ENCODE measurements around the gene LAMA5. TPM values are rescaled to one million over a fixed set of nuclear protein-coding genes. Genes with fewer than 3 reads are reported as not detected.

Gene LAMA5
- polyA plus RNA-seq, 1 donor (not counting 4 experiments of a cell fraction or from before 2014, with no cell fraction given), result 8.7 TPM

- dilution Hi-C loops (cut with MboI; ENCODE audit: extremely low pct_ligation_motif_present, low sequenced_read_pairs), result no loop called here
- Histone ChIP-seq H3K36me3 (ENCODE audit: control insufficient read depth in 2 of 2, extremely low read depth in 1 of 2, insufficient read depth in 2 of 2, low read length in 2 of 2) (peaks cover 37 to 47% of the 10 kb centered on the region in 2 experiments), H3K79me2 (ENCODE audit: control insufficient read depth, insufficient read depth, low read length) (peaks cover 4% of the 10 kb centered on the region), H3K4me1 (ENCODE audit: control insufficient read depth, extremely low read depth, insufficient read depth, low read length) (peaks cover 24% of the 10 kb centered on the region), H3K9ac (ENCODE audit: control insufficient read depth, extremely low read depth, insufficient read depth, low read length) (no peak overlapping the region), H3K27ac (ENCODE audit: control insufficient read depth, insufficient read depth, low read length) (no peak overlapping the region), H3K9me1 (ENCODE audit: control insufficient read depth, extremely low read depth, insufficient read depth, low read length) (no peaks in the 10 kb centered on the region), H4K20me1 (ENCODE audit: control insufficient read depth, extremely low read depth, insufficient read depth, low read length) (no peaks in the 10 kb centered on the region), H3K9me3 (ENCODE audit: control insufficient read depth, low read depth, low read length) (no peaks in the 10 kb centered on the region), H2AFZ (ENCODE audit: control insufficient read depth, low read length) (no peak overlapping the region), H3K27me3 (ENCODE audit: control insufficient read depth, extremely low read depth, insufficient read depth, low read length) (no peaks in the 10 kb centered on the region), H3K4me3 (ENCODE audit: control insufficient read depth in 2 of 3, extremely low read depth in 1 of 3, insufficient read depth in 2 of 3, low read depth in 1 of 3, low read length in 3 of 3) (no peak overlapping the region), H3K4me2 (ENCODE audit: control insufficient read depth, extremely low read depth, insufficient read depth, low read depth, low read length) (no peak overlapping the region)
- DNase-seq (ENCODE audit: low read depth, low spot score) (no peak), FAIRE-seq (no peak)
- TF ChIP-seq, protein P1, sequence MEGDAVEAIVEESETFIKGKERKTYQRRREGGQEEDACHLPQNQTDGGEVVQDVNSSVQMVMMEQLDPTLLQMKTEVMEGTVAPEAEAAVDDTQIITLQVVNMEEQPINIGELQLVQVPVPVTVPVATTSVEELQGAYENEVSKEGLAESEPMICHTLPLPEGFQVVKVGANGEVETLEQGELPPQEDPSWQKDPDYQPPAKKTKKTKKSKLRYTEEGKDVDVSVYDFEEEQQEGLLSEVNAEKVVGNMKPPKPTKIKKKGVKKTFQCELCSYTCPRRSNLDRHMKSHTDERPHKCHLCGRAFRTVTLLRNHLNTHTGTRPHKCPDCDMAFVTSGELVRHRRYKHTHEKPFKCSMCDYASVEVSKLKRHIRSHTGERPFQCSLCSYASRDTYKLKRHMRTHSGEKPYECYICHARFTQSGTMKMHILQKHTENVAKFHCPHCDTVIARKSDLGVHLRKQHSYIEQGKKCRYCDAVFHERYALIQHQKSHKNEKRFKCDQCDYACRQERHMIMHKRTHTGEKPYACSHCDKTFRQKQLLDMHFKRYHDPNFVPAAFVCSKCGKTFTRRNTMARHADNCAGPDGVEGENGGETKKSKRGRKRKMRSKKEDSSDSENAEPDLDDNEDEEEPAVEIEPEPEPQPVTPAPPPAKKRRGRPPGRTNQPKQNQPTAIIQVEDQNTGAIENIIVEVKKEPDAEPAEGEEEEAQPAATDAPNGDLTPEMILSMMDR (optimal IDR thresholded peaks at IDR 0.05 in 1 of 3, IDR thresholded peaks at IDR 0.05 in 1 of 3, conservative IDR thresholded peaks at IDR 0.05 in 1 of 3; ENCODE audit: extremely low read depth in 1 of 3, insufficient read depth in 2 of 3, low read length in 3 of 3), result no peak
- TF ChIP-seq EZH2 (IDR thresholded peaks at IDR 0.05; ENCODE audit: low read length), result no peak
Observed at GRCh38 chr20:62347151-62347404, 20.0 kb downstream of the LAMA5 start.

- Histone ChIP-seq H3K4me3 (ENCODE audit: control insufficient read depth in 2 of 3, extremely low read depth in 1 of 3, insufficient read depth in 2 of 3, low read depth in 1 of 3, low read length in 3 of 3) (no peak overlapping the region), H3K9ac (ENCODE audit: control insufficient read depth, extremely low read depth, insufficient read depth, low read length) (no peak overlapping the region), H4K20me1 (ENCODE audit: control insufficient read depth, extremely low read depth, insufficient read depth, low read length) (no peaks in the 10 kb centered on the region), H3K4me2 (ENCODE audit: control insufficient read depth, extremely low read depth, insufficient read depth, low read depth, low read length) (no peak overlapping the region), H3K79me2 (ENCODE audit: control insufficient read depth, insufficient read depth, low read length) (peaks cover 4% of the 10 kb centered on the region), H3K9me3 (ENCODE audit: control insufficient read depth, low read depth, low read length) (no peaks in the 10 kb centered on the region), H3K4me1 (ENCODE audit: control insufficient read depth, extremely low read depth, insufficient read depth, low read length) (peaks cover 20% of the 10 kb centered on the region), H2AFZ (ENCODE audit: control insufficient read depth, low read length) (no peak overlapping the region), H3K27me3 (ENCODE audit: control insufficient read depth, extremely low read depth, insufficient read depth, low read length) (no peaks in the 10 kb centered on the region), H3K36me3 (ENCODE audit: control insufficient read depth in 2 of 2, extremely low read depth in 1 of 2, insufficient read depth in 2 of 2, low read length in 2 of 2) (peaks cover 35 to 44% of the 10 kb centered on the region in 2 experiments), H3K27ac (ENCODE audit: control insufficient read depth, insufficient read depth, low read length) (no peak overlapping the region), H3K9me1 (ENCODE audit: control insufficient read depth, extremely low read depth, insufficient read depth, low read length) (no peaks in the 10 kb centered on the region)
- TF ChIP-seq, protein P1 (optimal IDR thresholded peaks at IDR 0.05 in 1 of 3, IDR thresholded peaks at IDR 0.05 in 1 of 3, conservative IDR thresholded peaks at IDR 0.05 in 1 of 3; ENCODE audit: extremely low read depth in 1 of 3, insufficient read depth in 2 of 3, low read length in 3 of 3), result no peak
- TF ChIP-seq EZH2 (IDR thresholded peaks at IDR 0.05; ENCODE audit: low read length), result no peak
- dilution Hi-C loops (cut with MboI; ENCODE audit: extremely low pct_ligation_motif_present, low sequenced_read_pairs), result no loop called here
- no peak for DNase-seq (ENCODE audit: low read depth, low spot score)
- FAIRE-seq, result no peak
Observed at GRCh38 chr20:62346398-62347150, 20.5 kb downstream of the LAMA5 start.

Data from keratinocyte (primary cell).